ENCODE results near the gene AK1. TPM values are rescaled to one million over a fixed set of nuclear protein-coding genes. Genes with fewer than 3 reads are reported as not detected.

Gene AK1
- total and polyA plus RNA-seq, 2 experiments from 2014 or later: 16.2 to 35.5 TPM

DNA sequence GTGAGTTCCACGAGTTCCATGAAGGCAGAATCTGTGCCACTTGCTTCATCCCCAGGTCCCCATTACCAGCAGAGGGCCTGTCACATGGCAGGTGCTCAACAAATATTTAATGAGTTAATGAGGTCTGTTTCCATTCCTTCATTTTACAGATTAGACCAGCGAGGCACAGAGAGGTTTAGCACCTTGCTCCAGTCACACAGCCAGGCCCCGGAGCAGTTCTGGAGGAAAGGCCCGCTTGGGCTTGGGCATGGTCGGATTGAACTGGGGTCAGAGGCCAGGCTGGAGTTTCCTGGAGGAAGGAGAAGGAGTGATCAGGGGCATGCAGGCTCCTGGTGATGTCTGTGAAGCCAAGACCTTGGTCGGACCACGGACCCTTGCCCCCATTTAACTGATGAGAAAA, 43.3 kb upstream of the AK1 start:
- peaks cover 18% of the 10 kb centered on the region; the same call in 1 of the 2 replicates for H3F3A ChIP-seq (replicated peaks; ENCODE audit: low read depth)
- no peak overlapping the region for H2AFZ ChIP-seq
- H3K79me2 ChIP-seq (replicated peaks; ENCODE audit: insufficient read depth): no peaks in the 10 kb centered on the region
- 0 out of 2 replicates have a peak, but pooled peaks cover 7% of the 10 kb centered on the region for H3K27me3 ChIP-seq (ENCODE audit: insufficient read depth)
- DNase-seq (ENCODE audit: low spot score): no peak
- no peaks in the 10 kb centered on the region for H3K36me3 ChIP-seq (ENCODE audit: insufficient read depth)
- H3K4me3 ChIP-seq: no peak overlapping the region
- H3K36me3 Mint-ChIP-seq (ENCODE audit: low read depth): peaks cover 10% of the 10 kb centered on the region
- peaks cover 18% of the 10 kb centered on the region for H3K4me1 Mint-ChIP-seq
- H3K27ac Mint-ChIP-seq: no peak overlapping the region
- TF ChIP-seq, protein P1, sequence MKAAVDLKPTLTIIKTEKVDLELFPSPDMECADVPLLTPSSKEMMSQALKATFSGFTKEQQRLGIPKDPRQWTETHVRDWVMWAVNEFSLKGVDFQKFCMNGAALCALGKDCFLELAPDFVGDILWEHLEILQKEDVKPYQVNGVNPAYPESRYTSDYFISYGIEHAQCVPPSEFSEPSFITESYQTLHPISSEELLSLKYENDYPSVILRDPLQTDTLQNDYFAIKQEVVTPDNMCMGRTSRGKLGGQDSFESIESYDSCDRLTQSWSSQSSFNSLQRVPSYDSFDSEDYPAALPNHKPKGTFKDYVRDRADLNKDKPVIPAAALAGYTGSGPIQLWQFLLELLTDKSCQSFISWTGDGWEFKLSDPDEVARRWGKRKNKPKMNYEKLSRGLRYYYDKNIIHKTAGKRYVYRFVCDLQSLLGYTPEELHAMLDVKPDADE (IDR thresholded peaks at IDR 0.05): no peak
- TF ChIP-seq POLR2AphosphoS5 (IDR thresholded peaks at IDR 0.05; ENCODE audit: low read depth): no peak
- no peak for TF ChIP-seq JUNB (IDR thresholded peaks at IDR 0.05; ENCODE audit: unreplicated experiment)
- TF ChIP-seq CREB1 (CRISPR knock-in tag; IDR thresholded peaks at IDR 0.05; ENCODE audit: low read depth): no peak
- no peak for TF ChIP-seq ZNF114 (CRISPR knock-in tag; IDR thresholded peaks at IDR 0.05)
- TF ChIP-seq ZNF331 (CRISPR knock-in tag; IDR thresholded peaks at IDR 0.05; ENCODE audit: low read depth): no peak
- TF ChIP-seq EZH2 (IDR thresholded peaks at IDR 0.05; ENCODE audit: low read depth, unreplicated experiment): no peak
- TF ChIP-seq, protein P2, sequence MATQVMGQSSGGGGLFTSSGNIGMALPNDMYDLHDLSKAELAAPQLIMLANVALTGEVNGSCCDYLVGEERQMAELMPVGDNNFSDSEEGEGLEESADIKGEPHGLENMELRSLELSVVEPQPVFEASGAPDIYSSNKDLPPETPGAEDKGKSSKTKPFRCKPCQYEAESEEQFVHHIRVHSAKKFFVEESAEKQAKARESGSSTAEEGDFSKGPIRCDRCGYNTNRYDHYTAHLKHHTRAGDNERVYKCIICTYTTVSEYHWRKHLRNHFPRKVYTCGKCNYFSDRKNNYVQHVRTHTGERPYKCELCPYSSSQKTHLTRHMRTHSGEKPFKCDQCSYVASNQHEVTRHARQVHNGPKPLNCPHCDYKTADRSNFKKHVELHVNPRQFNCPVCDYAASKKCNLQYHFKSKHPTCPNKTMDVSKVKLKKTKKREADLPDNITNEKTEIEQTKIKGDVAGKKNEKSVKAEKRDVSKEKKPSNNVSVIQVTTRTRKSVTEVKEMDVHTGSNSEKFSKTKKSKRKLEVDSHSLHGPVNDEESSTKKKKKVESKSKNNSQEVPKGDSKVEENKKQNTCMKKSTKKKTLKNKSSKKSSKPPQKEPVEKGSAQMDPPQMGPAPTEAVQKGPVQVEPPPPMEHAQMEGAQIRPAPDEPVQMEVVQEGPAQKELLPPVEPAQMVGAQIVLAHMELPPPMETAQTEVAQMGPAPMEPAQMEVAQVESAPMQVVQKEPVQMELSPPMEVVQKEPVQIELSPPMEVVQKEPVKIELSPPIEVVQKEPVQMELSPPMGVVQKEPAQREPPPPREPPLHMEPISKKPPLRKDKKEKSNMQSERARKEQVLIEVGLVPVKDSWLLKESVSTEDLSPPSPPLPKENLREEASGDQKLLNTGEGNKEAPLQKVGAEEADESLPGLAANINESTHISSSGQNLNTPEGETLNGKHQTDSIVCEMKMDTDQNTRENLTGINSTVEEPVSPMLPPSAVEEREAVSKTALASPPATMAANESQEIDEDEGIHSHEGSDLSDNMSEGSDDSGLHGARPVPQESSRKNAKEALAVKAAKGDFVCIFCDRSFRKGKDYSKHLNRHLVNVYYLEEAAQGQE (IDR thresholded peaks at IDR 0.05; ENCODE audit: unreplicated experiment): no peak
- TF ChIP-seq, protein P3, sequence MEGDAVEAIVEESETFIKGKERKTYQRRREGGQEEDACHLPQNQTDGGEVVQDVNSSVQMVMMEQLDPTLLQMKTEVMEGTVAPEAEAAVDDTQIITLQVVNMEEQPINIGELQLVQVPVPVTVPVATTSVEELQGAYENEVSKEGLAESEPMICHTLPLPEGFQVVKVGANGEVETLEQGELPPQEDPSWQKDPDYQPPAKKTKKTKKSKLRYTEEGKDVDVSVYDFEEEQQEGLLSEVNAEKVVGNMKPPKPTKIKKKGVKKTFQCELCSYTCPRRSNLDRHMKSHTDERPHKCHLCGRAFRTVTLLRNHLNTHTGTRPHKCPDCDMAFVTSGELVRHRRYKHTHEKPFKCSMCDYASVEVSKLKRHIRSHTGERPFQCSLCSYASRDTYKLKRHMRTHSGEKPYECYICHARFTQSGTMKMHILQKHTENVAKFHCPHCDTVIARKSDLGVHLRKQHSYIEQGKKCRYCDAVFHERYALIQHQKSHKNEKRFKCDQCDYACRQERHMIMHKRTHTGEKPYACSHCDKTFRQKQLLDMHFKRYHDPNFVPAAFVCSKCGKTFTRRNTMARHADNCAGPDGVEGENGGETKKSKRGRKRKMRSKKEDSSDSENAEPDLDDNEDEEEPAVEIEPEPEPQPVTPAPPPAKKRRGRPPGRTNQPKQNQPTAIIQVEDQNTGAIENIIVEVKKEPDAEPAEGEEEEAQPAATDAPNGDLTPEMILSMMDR (conservative IDR thresholded peaks at IDR 0.05; ENCODE audit: low read depth in 2 of 2): no peak
- peaks cover 8% of the 10 kb centered on the region; the same call in 1 of the 2 replicates for H3K4me1 ChIP-seq (ENCODE audit: insufficient read depth)
- H3K9me2 ChIP-seq (ENCODE audit: insufficient read depth): no peaks in the 10 kb centered on the region
- no peaks in the 10 kb centered on the region for H3K9me3 Mint-ChIP-seq
- ATAC-seq: no peak
- H4K20me1 ChIP-seq (replicated peaks; ENCODE audit: insufficient read depth): peaks cover 19% of the 10 kb centered on the region
- H3K27ac ChIP-seq (ENCODE audit: low read depth): no peak overlapping the region
- H3K27me3 Mint-ChIP-seq (ENCODE audit: insufficient read depth, low read depth, poor library complexity): peaks cover 23% of the 10 kb centered on the region
- no peak overlapping the region for H3K4me3 Mint-ChIP-seq
- no peak overlapping the region for H3K4me2 ChIP-seq

Measured in GM23338 (cell line).